HG03520 (cell line): ENCODE results near the gene TIMP3.

ENCODE experiments used
- ATAC-seq: cut with Tn5 transposase; IDR thresholded peaks from one replicate; pipeline ENCODE4 v1.9.1; 2021; ENCODE audit warnings: mild to moderate bottlenecking, moderate library complexity; ENCODE audit not compliant: unreplicated experiment

Gene TIMP3

GRCh38 chr22:32785321-32786026 is 16.0 kb upstream of the TIMP3 start:
- ATAC-seq = no peak

- no peak for ATAC-seq
Observed at GRCh38 chr22:32786027-32786418, 15.5 kb upstream of the TIMP3 start.

GRCh38 chr22:32788904-32789624 is 12.4 kb upstream of the TIMP3 start:
- no peak for ATAC-seq

GRCh38 chr22:32789797-32790620 is 11.5 kb upstream of the TIMP3 start:
- no peak for ATAC-seq

- ATAC-seq = no peak
Observed at GRCh38 chr22:32791056-32791455, 10.4 kb upstream of the TIMP3 start.

GRCh38 chr22:32791485-32791884 is 10.0 kb upstream of the TIMP3 start:
- ATAC-seq = no peak

- no peak for ATAC-seq
Observed at GRCh38 chr22:32793589-32793988, 7.9 kb upstream of the TIMP3 start.

- no peak for ATAC-seq
Observed at GRCh38 chr22:32794449-32795213, 6.9 kb upstream of the TIMP3 start.

GRCh38 chr22:32795214-32795596 is 6.3 kb upstream of the TIMP3 start:
- no peak for ATAC-seq

GRCh38 chr22:32796865-32797573 is 4.5 kb upstream of the TIMP3 start:
- ATAC-seq = no peak

GRCh38 chr22:32799496-32799895 is 2.0 kb upstream of the TIMP3 start:
- no peak for ATAC-seq

GRCh38 chr22:32800158-32800882 is 1.2 kb upstream of the TIMP3 start:
- ATAC-seq = no peak

GRCh38 chr22:32800994-32801536 is 440 bp upstream of the TIMP3 start:
- ATAC-seq = no peak

GRCh38 chr22:32802237-32802765 is 796 bp downstream of the TIMP3 start:
- ATAC-seq = no peak

GRCh38 chr22:32803020-32803737 is 1.7 kb downstream of the TIMP3 start:
- no peak for ATAC-seq

GRCh38 chr22:32803738-32804435 is 2.4 kb downstream of the TIMP3 start:
- no peak for ATAC-seq

GRCh38 chr22:32804531-32805360 is 3.2 kb downstream of the TIMP3 start:
- ATAC-seq = no peak
